Loucy (cell line): ENCODE measurements around the gene SYT1.
A peak's percentile ranks its signal among the peaks of the same experiment; 100 is the strongest.

Source experiments
- H2AFZ ChIP-seq: fragments of 200-600 bp; sonication (generic); 2 replicates; pipeline ENCODE4 v1.6.0; 2016; ENCODE audit warnings: antibody characterized with exemption, mild to moderate bottlenecking, low read length, moderate library complexity
- H3F3A ChIP-seq: fragments of 200-600 bp; 2 replicates; pipeline ENCODE4 v1.6.0; 2016; ENCODE audit warnings: antibody characterized with exemption, low read depth, mild to moderate bottlenecking
- H3K27me3 ChIP-seq: fragments of 200-600 bp; sonication (generic); 2 replicates; pipeline ENCODE4 v1.6.1; 2014; ENCODE audit warnings: low read length, mild to moderate bottlenecking; ENCODE audit not compliant: insufficient read depth, poor library complexity, severe bottlenecking
- H3K36me3 ChIP-seq: fragments of 200-600 bp; sonication (generic); 2 replicates; pipeline ENCODE4 v1.6.1; 2016; ENCODE audit warnings: low read length; ENCODE audit not compliant: insufficient read depth
- H3K4me1 ChIP-seq: fragments of 200-600 bp; sonication (generic); 2 replicates; pipeline ENCODE4 v1.5.1; 2014; ENCODE audit warnings: low read length, mild to moderate bottlenecking; ENCODE audit not compliant: insufficient read depth, poor library complexity, severe bottlenecking
- H3K4me2 ChIP-seq: fragments of 200-600 bp; sonication (generic); 2 replicates; pipeline ENCODE4 v1.6.0; 2014; ENCODE audit warnings: antibody characterized with exemption, low read length, low read depth, mild to moderate bottlenecking; ENCODE audit not compliant: poor library complexity, severe bottlenecking
- H3K4me3 ChIP-seq: fragments of 200-600 bp; sonication (generic); 2 replicates; pipeline ENCODE4 v1.5.1; 2014; ENCODE audit warnings: low read length, mild to moderate bottlenecking, mixed read lengths; ENCODE audit not compliant: poor library complexity, severe bottlenecking
- H3K79me2 ChIP-seq: fragments of 200-600 bp; sonication (generic); 2 replicates; pipeline ENCODE4 v1.6.1; 2014; ENCODE audit warnings: low read length; ENCODE audit not compliant: insufficient read depth
- H3K9ac ChIP-seq: fragments of 200-600 bp; sonication (generic); 2 replicates; pipeline ENCODE4 v1.6.0; 2014; ENCODE audit warnings: mild to moderate bottlenecking, low read depth, low read length, moderate library complexity; ENCODE audit not compliant: poor library complexity, severe bottlenecking
- H3K9me2 ChIP-seq: fragments of 200-600 bp; sonication (generic); replicated peaks from 2 replicates; pipeline ENCODE4 v1.6.1; 2016; ENCODE audit warnings: low read depth, low read length, mixed read lengths
- H3K9me3 ChIP-seq: fragments of 200-600 bp; sonication (generic); 2 replicates; pipeline ENCODE4 v1.6.1; 2014; ENCODE audit warnings: mild to moderate bottlenecking, antibody characterized with exemption, low read length, low read depth; ENCODE audit not compliant: insufficient read depth
- H4K20me1 ChIP-seq: fragments of 200-600 bp; sonication (generic); 2 replicates; pipeline ENCODE4 v1.6.0; 2014; ENCODE audit warnings: antibody characterized with exemption, low read length, mild to moderate bottlenecking; ENCODE audit not compliant: insufficient read depth, poor library complexity, severe bottlenecking
- EZH2phosphoT487 ChIP-seq: fragments of 200-600 bp; IDR thresholded peaks from 2 replicates; pipeline ENCODE4 v1.6.1; 2018; ENCODE audit warnings: antibody characterized with exemption, mild to moderate bottlenecking, moderate library complexity, borderline replicate concordance
- TF ChIP-seq, protein P1 (sequence below): fragments of 200-600 bp; sonication (generic); conservative IDR thresholded peaks from 2 replicates; pipeline ENCODE4 v1.5.1; 2014; ENCODE audit warnings: mild to moderate bottlenecking, antibody characterized with exemption, low read length

The SYT1 gene

DNA sequence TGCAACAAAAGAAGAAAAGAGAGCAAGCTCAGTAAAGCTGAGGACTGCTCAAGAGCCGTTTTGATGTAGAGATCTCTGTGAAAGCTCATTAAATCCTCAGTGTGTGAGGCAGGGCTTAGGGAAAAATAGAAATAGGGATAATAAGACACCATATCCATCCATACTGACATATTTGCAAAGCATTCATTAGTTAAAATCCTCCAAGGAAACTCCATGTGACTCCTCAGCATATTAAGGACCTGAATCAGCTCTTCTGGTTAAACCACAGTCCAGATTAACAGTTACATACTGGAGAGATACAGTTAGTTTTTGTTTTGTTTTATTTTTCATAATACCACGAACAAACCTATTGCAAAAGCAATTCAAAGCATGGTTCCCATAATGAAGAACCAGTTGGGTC is 538.0 kb downstream of the SYT1 start:
- H3K79me2 ChIP-seq: no peaks in the 10 kb centered on the region
- H3K9me3 ChIP-seq: no peaks in the 10 kb centered on the region
- H3K4me2 ChIP-seq: no peak overlapping the region
- TF ChIP-seq, protein P1, sequence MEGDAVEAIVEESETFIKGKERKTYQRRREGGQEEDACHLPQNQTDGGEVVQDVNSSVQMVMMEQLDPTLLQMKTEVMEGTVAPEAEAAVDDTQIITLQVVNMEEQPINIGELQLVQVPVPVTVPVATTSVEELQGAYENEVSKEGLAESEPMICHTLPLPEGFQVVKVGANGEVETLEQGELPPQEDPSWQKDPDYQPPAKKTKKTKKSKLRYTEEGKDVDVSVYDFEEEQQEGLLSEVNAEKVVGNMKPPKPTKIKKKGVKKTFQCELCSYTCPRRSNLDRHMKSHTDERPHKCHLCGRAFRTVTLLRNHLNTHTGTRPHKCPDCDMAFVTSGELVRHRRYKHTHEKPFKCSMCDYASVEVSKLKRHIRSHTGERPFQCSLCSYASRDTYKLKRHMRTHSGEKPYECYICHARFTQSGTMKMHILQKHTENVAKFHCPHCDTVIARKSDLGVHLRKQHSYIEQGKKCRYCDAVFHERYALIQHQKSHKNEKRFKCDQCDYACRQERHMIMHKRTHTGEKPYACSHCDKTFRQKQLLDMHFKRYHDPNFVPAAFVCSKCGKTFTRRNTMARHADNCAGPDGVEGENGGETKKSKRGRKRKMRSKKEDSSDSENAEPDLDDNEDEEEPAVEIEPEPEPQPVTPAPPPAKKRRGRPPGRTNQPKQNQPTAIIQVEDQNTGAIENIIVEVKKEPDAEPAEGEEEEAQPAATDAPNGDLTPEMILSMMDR: no peak
- TF ChIP-seq EZH2phosphoT487: no peak
- no peaks in the 10 kb centered on the region for H3K9me2 ChIP-seq
- no peak overlapping the region for H2AFZ ChIP-seq
- no peaks in the 10 kb centered on the region for H3F3A ChIP-seq
- no peaks in the 10 kb centered on the region for H3K27me3 ChIP-seq
- H3K36me3 ChIP-seq: no peaks in the 10 kb centered on the region
- H3K9ac ChIP-seq: no peak overlapping the region
- H3K4me3 ChIP-seq: no peak overlapping the region
- H4K20me1 ChIP-seq: no peaks in the 10 kb centered on the region
- no peaks in the 10 kb centered on the region for H3K4me1 ChIP-seq

- no peaks in the 10 kb centered on the region for H3K9me2 ChIP-seq
- no peaks in the 10 kb centered on the region for H4K20me1 ChIP-seq
- no peaks in the 10 kb centered on the region for H3K79me2 ChIP-seq
- no peaks in the 10 kb centered on the region for H3K27me3 ChIP-seq
- H3K4me1 ChIP-seq: no peaks in the 10 kb centered on the region
- TF ChIP-seq EZH2phosphoT487: no peak
- TF ChIP-seq, protein P1: no peak
- no peaks in the 10 kb centered on the region for H3K9me3 ChIP-seq
- H3K4me3 ChIP-seq: no peak overlapping the region
- no peak overlapping the region for H3K9ac ChIP-seq
- no peak overlapping the region for H2AFZ ChIP-seq
- no peaks in the 10 kb centered on the region for H3F3A ChIP-seq
- no peak overlapping the region for H3K4me2 ChIP-seq
- no peaks in the 10 kb centered on the region for H3K36me3 ChIP-seq
Observed at GRCh38 chr12:79406993-79407392, 542.4 kb downstream of the SYT1 start.

DNA sequence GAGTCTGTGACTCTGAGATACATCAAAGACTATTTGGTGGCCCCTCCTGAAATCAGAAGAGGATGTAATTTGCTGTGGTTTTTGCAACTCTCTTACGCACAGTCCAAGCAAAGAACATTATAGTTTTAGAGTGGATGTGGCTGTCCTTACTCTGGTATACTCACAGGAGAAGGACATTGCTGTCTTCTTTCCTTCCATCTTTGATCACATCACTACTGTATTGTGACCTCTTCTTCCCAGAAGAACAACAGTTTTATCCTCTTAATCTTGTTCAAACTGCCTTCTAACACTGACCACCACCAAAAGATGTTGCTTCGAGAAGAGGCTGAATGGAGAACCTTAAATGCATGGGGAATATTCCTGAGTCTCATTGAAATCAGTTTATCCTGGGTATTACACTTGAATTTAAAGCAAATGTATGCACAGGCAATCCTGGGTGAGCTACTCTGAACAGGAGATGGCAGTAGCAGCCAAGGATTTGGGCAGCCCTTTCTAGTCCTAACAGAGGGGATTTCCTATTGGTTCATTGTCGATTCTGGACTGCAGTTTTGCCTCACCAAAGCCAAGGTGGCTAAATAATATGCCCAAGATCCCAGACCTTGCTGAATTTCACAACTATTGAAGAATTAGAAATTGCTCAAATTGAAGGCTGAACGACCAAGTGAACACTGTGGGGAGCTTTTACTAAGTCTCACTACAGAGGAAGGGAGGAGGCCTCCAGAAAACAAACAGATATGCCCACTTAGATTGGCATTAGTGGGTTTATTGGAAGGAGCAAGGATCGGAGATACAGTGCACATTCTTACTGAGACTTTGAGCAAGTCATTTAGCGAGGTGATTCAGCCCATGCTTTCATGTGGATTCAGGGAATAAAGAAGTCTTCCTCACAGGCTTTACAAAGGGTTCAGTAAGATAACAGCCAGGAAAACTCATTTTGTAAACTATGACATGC is 543.4 kb downstream of the SYT1 start:
- no peaks in the 10 kb centered on the region for H3K9me3 ChIP-seq
- H3F3A ChIP-seq: no peaks in the 10 kb centered on the region
- H3K79me2 ChIP-seq: no peaks in the 10 kb centered on the region
- H3K4me2 ChIP-seq: no peak overlapping the region
- peak overlapping the region; percentile 36 for H2AFZ ChIP-seq
- no peaks in the 10 kb centered on the region for H3K9me2 ChIP-seq
- no peaks in the 10 kb centered on the region for H3K36me3 ChIP-seq
- no peak overlapping the region for H3K4me3 ChIP-seq
- no peaks in the 10 kb centered on the region for H4K20me1 ChIP-seq
- no peak for TF ChIP-seq EZH2phosphoT487
- TF ChIP-seq, protein P1: peak; percentile 55
- no peaks in the 10 kb centered on the region for H3K27me3 ChIP-seq
- no peaks in the 10 kb centered on the region for H3K4me1 ChIP-seq
- no peak overlapping the region for H3K9ac ChIP-seq
